GM21390 (cell line): ENCODE data around the gene SUPT5H.

Experiments used
- ATAC-seq: cut with Tn5 transposase; IDR thresholded peaks from one replicate; pipeline ENCODE4 v1.9.1; 2021; ENCODE audit not compliant: unreplicated experiment

The SUPT5H gene

GRCh38 chr19:39409208-39410016, 36.0 kb upstream of the SUPT5H start:
- ATAC-seq = no peak

GRCh38 chr19:39410017-39410830, 35.2 kb upstream of the SUPT5H start:
- ATAC-seq = no peak

GRCh38 chr19:39410831-39411080, 34.6 kb upstream of the SUPT5H start:
- no peak for ATAC-seq

- ATAC-seq = no peak
Measured at GRCh38 chr19:39411081-39411831, 34.1 kb upstream of the SUPT5H start.

- peak; percentile 25 for ATAC-seq
Measured at GRCh38 chr19:39411832-39412099, 33.6 kb upstream of the SUPT5H start.

- ATAC-seq = peak; percentile 43
Measured at GRCh38 chr19:39412100-39412866, 33.1 kb upstream of the SUPT5H start, which contains the start of gene PLEKHG2. PLEKHG2 (plus strand) TSS chr19:39412669; CDS start chr19:39414087, 1,418 bp downstream.

- ATAC-seq = no peak
Measured at GRCh38 chr19:39412867-39413271, 32.5 kb upstream of the SUPT5H start.

- ATAC-seq = no peak
Measured at GRCh38 chr19:39413272-39413910, 32.0 kb upstream of the SUPT5H start.

GRCh38 chr19:39413911-39414608, 31.3 kb upstream of the SUPT5H start:
- no peak for ATAC-seq

GRCh38 chr19:39415111-39416046, 30.0 kb upstream of the SUPT5H start:
- no peak for ATAC-seq

GRCh38 chr19:39416152-39417120, 28.9 kb upstream of the SUPT5H start:
- no peak for ATAC-seq

GRCh38 chr19:39417463-39418181, 27.8 kb upstream of the SUPT5H start:
- ATAC-seq = no peak

- ATAC-seq = no peak
Measured at GRCh38 chr19:39419003-39419402, 26.4 kb upstream of the SUPT5H start.

GRCh38 chr19:39420769-39421168, 24.6 kb upstream of the SUPT5H start:
- ATAC-seq = no peak

GRCh38 chr19:39422020-39422419, 23.4 kb upstream of the SUPT5H start:
- ATAC-seq = no peak

- no peak for ATAC-seq
Measured at GRCh38 chr19:39423258-39424086, 21.9 kb upstream of the SUPT5H start.
